Sigmoid colon (tissue), 4 donors: ENCODE results near the gene TENM3.

Experiments used
- POLR2AphosphoS5 ChIP-seq, 4 donors: sonication (generic); formaldehyde crosslinking; IDR thresholded peaks; one replicate each; pipeline ENCODE4 v1.6.1; 2017; ENCODE audit warnings: antibody characterized with exemption in 4 of 4
- TF ChIP-seq, protein P1 (sequence below), 4 experiments: fragments of 450-650 bp in 3 of 4; fragments of 200-600 bp in 1 of 4; IDR thresholded peaks; one replicate each; pipeline ENCODE4 v1.5.1; 2016 to 2019; ENCODE audit warnings: antibody characterized with exemption in 4 of 4, mild to moderate bottlenecking in 3 of 4, moderate library complexity in 2 of 4

DNA sequence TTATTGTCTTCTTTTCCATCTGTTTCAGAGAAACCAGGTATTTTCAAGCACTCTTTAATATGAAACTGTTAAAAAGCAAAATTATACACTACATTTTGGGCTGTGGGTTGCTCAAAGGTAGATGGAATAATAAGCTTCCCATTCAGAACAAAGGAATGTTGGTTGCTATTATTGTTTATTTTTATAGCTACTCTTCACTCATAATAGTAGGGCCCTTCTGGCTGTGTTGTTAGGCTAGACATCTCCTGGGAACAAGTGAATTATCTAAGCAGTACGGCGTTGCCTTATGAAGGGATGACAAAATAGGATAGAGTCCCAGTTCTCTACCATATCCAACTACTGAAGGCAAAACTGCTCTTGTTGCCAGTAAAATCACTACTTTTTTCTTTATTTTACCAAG is 34.2 kb downstream of the TENM3 start:
- TF ChIP-seq, protein P1, sequence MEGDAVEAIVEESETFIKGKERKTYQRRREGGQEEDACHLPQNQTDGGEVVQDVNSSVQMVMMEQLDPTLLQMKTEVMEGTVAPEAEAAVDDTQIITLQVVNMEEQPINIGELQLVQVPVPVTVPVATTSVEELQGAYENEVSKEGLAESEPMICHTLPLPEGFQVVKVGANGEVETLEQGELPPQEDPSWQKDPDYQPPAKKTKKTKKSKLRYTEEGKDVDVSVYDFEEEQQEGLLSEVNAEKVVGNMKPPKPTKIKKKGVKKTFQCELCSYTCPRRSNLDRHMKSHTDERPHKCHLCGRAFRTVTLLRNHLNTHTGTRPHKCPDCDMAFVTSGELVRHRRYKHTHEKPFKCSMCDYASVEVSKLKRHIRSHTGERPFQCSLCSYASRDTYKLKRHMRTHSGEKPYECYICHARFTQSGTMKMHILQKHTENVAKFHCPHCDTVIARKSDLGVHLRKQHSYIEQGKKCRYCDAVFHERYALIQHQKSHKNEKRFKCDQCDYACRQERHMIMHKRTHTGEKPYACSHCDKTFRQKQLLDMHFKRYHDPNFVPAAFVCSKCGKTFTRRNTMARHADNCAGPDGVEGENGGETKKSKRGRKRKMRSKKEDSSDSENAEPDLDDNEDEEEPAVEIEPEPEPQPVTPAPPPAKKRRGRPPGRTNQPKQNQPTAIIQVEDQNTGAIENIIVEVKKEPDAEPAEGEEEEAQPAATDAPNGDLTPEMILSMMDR (IDR thresholded peaks at IDR 0.05), result no peak
- TF ChIP-seq POLR2AphosphoS5 (IDR thresholded peaks at IDR 0.05), result no peak
